Tibial nerve (tissue), 3 donors: ENCODE data around the gene PIM1.

Source experiments
- CTCF ChIP-seq, 5 experiments: fragments of 200-600 bp in 3 of 5; fragments of 450-650 bp in 2 of 5; sonication (generic) in 3 of 5; IDR thresholded peaks; one replicate each; pipeline ENCODE4 v1.5.1; 2016 to 2019; ENCODE audit warnings: antibody characterized with exemption in 5 of 5, mild to moderate bottlenecking in 3 of 5, moderate library complexity in 2 of 5
- POLR2A ChIP-seq, 2 donors: fragments of 450-650 bp; IDR thresholded peaks; one replicate each; pipeline ENCODE4 v1.6.1; 2017; ENCODE audit warnings: antibody characterized with exemption in 2 of 2, mild to moderate bottlenecking in 2 of 2, moderate library complexity in 2 of 2

- TF ChIP-seq CTCF (IDR thresholded peaks at IDR 0.05) (no peak), POLR2A (IDR thresholded peaks at IDR 0.05) (no peak)
Measured at GRCh38 chr6:37222125-37222967, 52.4 kb downstream of the PIM1 start.
